ENCODE data around the gene EXOC7.

EXOC7 gene

DNA sequence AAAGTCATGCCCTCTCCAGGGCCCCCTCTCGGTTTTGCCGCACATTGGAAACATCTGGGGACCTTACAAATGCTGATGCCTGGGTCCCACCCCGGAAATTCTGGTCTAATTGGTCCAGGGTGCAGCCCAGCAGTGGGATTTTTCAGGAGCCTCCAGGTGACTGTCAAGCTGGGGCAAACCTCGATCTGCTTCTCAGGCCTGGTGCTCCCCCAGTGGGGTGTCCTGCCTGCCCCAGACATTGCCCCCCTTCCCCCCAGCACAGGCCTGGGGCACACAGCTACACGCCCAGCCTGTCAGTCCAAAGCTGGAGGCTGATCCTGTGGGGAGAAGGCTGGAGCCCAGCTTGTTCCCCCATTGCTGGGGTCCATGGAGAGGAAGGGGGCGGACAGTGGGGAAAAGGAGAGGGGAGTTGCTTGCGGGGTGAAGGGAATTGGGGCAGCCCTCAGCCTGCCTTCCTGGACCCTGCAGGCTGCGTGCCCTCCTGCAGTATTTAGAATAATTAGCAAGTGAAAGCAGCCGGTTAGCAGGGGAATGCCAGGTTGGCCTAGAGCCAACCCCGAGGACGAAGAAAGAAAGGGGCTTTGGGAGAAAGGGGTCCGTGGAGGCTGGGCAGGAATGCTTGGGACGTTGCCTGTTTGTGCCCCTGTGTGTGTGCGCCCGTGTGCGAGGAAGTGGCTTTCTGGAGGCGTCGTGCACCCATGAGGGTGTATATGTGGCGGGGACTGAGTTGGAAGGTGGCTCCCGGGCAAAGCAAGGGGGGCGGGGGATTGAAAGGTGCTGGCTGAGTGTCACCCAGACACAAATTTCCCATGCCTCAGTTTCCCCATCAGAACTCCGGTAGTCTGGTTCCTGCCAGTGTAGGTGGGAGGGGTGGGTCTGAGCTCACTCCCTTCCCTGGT lies 31.6 kb upstream of the EXOC7 start:
- Mint-ChIP-seq H3K4me1 (ENCODE audit: low read depth in 2 of 2) (peaks cover 5 to 14% of the 10 kb centered on the region in 2 donors), H3K36me3 (ENCODE audit: insufficient read depth) (peaks cover 7% of the 10 kb centered on the region), H3K9me3 (no peaks in the 10 kb centered on the region), H3K27ac (peak overlapping the region; percentile 39 to 66), H3K4me3 (peak overlapping the region; percentile 54 to 57), H3K27me3 (peaks cover 0 to 9% of the 10 kb centered on the region in 2 donors)
- no peak for DNase-seq
- ATAC-seq (replicated peaks) = peak; percentile 23

DNA sequence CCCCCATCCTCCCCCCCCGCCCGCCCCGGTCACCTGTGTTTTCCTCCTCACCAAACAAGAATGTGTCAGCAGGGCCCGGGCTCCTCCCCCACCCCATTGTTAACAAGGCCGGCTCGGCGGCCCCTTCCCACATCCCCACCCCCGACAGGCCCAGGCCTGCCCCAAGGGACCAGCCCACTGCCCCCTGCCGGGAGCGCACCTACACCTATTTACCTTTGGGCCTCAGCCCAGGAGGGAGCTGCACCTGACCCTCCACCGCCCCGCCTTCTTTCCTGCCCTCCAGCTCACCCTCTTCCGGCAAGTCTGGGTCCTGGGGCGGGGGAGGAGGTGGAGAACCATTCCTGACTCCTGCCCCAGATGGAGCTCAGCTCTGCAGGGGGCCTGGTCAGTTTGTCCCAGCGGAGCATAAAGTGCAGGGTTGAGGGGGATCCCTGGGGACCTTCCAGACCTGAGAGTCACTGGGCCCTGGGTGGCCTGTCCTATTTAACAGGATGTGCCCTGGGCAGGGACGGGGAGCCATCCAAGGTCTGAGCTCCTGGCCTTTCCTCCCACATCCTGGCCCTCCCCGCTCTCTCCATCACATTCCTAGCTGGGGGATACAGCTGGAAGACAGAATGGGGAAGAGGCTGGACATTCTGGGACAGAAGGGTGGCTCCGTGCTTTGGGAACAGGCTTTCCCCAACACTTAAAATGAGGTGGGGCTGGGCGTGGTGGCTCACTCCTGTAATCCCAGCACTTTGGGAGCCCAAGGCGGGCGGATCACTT lies 29.2 kb upstream of the EXOC7 start:
- DNase-seq = no peak
- no peaks in the 10 kb centered on the region for H3K9me3 Mint-ChIP-seq
- no peak overlapping the region for H3K27ac Mint-ChIP-seq
- H3K4me1 Mint-ChIP-seq (ENCODE audit: low read depth in 2 of 2) = peaks cover 5 to 15% of the 10 kb centered on the region in 2 donors
- no peak for ATAC-seq (replicated peaks)
- no peaks in the 10 kb centered on the region for H3K36me3 Mint-ChIP-seq (ENCODE audit: insufficient read depth)
- no peaks in the 10 kb centered on the region for H3K27me3 Mint-ChIP-seq
- H3K4me3 Mint-ChIP-seq = no peak overlapping the region

DNA sequence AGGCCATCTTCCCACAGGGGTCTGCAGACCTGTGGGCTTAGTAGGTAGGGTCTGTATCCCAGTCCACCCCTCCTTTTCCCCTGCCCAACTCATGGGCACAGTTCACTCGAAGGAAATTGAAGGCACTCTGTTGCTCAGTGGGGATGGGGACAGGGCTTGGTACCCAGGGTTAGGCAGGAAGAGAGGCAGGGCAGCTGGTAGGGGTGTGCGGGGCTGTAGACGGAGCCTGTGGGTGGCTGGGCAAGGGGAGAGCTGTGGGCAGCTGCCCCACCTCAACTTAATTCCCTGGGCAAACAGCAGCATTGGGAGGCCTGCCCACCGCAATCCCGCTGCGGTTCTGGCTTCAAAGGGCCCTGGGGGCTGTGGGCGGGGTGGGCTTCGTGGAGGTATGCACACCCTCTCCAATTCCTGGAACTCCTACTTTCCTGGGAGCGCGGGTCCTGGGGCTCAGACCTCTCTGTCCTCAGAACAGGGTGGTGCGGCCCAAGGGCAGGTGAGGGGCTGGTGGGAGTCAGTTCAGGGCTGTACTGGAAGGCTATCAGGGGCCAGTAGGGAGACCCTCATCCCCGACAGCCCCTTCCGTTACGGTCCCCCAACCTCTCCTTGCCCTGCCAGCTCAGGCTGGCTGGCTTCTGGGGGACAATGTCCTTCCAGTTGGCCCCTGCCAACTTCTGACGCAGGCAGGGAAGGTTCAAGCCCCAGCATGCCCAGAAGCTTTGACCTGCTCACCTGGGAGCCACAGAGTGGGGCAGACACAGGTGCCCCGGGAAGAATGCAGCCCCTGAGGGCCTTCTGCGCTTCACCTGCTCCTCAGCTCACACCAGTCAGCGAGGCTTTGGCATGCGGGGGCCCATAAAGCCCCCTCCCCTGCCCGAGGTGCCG lies 28.3 kb upstream of the EXOC7 start:
- Mint-ChIP-seq H3K27ac (peak overlapping the region in 1 of 2 donors; percentile 29), H3K4me3 (no peak overlapping the region), H3K27me3 (no peaks in the 10 kb centered on the region), H3K36me3 (ENCODE audit: insufficient read depth) (no peaks in the 10 kb centered on the region), H3K4me1 (ENCODE audit: low read depth in 2 of 2) (peaks cover 5 to 15% of the 10 kb centered on the region in 2 donors), H3K9me3 (no peaks in the 10 kb centered on the region)
- DNase-seq = no peak
- no peak for ATAC-seq (replicated peaks)

DNA sequence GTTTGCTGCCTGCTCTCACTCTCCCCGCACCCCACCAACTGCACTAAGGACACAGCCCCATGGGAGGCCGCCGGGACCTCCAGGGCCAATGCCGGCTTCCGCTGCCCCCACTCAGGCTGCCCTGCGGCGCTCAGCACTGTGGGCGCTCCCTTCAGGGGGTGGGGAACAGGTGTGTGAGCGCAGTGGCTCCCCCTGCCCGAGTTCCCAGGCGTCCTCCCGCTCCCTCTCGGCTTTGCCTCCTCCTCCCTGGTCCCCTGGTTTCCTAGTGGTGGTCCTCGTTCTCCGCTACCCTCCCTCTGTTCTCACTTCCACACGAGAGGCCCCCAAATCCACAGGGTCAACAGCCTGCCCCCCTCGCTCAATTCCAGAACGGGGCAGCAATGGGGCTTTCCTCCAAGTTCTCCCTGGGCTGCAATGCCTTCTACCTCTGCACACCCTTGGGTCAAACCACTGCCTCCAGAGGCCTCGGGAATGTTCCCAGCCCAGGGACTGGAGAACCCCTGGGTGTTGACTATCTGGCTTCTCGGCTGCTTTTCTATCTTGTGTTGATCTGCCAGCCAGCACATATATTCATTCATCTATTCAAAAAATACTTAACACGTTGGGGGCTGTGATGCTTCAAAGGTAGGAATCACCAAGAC lies 27.6 kb upstream of the EXOC7 start:
- H3K36me3 Mint-ChIP-seq (ENCODE audit: insufficient read depth) = no peaks in the 10 kb centered on the region
- no peaks in the 10 kb centered on the region for H3K27me3 Mint-ChIP-seq
- no peaks in the 10 kb centered on the region for H3K9me3 Mint-ChIP-seq
- H3K27ac Mint-ChIP-seq = peak overlapping the region in 1 of 2 donors; percentile 29
- DNase-seq (no peak), ATAC-seq (replicated peaks) (no peak)
- H3K4me3 Mint-ChIP-seq = no peak overlapping the region
- peaks cover 5 to 15% of the 10 kb centered on the region in 2 donors for H3K4me1 Mint-ChIP-seq (ENCODE audit: low read depth in 2 of 2)

DNA sequence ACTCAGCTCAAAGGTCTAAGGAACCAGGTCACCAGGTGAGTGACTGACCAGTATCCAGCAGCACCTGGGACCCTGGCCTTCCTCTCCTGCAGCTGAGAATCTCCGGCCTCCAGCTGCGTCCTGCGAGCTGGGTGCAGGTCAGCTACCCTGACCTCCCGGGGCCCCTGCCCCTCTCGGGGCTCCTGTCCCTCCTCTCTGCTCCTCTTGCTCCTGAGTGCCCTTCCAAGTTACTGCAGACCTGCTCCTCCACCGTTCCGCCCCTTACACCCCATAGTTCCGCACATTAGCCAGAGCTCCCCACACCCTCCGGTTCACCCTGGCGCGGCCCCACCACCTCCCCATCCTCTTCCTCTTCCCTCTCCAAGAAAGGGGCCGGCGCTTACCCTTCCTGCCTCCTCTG lies 26.9 kb upstream of the EXOC7 start:
- Mint-ChIP-seq H3K4me3 (no peak overlapping the region), H3K27ac (no peak overlapping the region), H3K27me3 (no peaks in the 10 kb centered on the region), H3K4me1 (ENCODE audit: low read depth in 2 of 2) (peaks cover 5 to 15% of the 10 kb centered on the region in 2 donors), H3K36me3 (ENCODE audit: insufficient read depth) (no peaks in the 10 kb centered on the region), H3K9me3 (no peaks in the 10 kb centered on the region)
- DNase-seq (no peak), ATAC-seq (replicated peaks) (no peak)

DNA sequence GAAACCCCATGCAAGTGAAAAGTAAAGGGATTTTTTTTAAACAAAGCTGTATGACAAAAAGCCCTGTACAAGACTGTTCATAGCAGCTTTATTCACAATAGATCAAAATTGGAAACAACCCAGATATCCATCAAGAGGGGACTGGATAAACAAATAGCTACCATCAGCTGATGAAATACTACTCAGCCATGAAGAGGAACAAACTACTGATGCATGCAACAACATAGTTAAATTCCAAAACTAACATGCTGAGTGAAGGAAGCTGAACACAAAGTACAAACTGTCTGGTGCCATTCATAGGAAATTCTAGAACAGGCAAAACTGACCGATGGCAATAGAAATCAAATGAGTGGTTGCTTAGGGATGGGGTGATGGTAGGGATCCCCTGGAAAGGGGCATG lies 22.3 kb upstream of the EXOC7 start:
- peaks cover 4% of the 10 kb centered on the region for H3K36me3 Mint-ChIP-seq (ENCODE audit: insufficient read depth)
- no peak overlapping the region for H3K4me3 Mint-ChIP-seq
- peaks cover 0 to 6% of the 10 kb centered on the region in 2 donors for H3K4me1 Mint-ChIP-seq (ENCODE audit: low read depth in 2 of 2)
- H3K27me3 Mint-ChIP-seq = no peaks in the 10 kb centered on the region
- no peak for DNase-seq
- ATAC-seq (replicated peaks) = no peak
- peak overlapping the region in 1 of 2 donors; percentile 30 for H3K27ac Mint-ChIP-seq
- H3K9me3 Mint-ChIP-seq = no peaks in the 10 kb centered on the region

DNA sequence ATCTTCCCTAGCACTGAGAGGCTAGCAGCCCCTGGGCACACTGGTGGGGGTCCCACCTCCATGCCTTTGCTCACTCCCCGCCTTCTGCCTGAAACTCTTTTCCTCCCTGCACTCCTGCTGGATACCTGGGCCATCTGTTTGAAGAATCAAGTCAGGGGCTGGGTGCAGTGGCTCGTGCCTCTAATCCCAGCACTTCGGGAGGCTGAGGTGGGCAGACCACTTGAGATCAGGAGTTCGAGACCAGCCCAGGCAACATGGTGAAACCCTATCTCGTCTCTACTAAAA lies 21.7 kb upstream of the EXOC7 start:
- Mint-ChIP-seq H3K4me3 (no peak overlapping the region), H3K9me3 (no peaks in the 10 kb centered on the region), H3K27ac (no peak overlapping the region), H3K27me3 (no peaks in the 10 kb centered on the region), H3K4me1 (ENCODE audit: low read depth in 2 of 2) (peaks cover 0 to 6% of the 10 kb centered on the region in 2 donors), H3K36me3 (ENCODE audit: insufficient read depth) (peaks cover 4% of the 10 kb centered on the region)
- no peak for DNase-seq
- ATAC-seq (replicated peaks) = no peak

DNA sequence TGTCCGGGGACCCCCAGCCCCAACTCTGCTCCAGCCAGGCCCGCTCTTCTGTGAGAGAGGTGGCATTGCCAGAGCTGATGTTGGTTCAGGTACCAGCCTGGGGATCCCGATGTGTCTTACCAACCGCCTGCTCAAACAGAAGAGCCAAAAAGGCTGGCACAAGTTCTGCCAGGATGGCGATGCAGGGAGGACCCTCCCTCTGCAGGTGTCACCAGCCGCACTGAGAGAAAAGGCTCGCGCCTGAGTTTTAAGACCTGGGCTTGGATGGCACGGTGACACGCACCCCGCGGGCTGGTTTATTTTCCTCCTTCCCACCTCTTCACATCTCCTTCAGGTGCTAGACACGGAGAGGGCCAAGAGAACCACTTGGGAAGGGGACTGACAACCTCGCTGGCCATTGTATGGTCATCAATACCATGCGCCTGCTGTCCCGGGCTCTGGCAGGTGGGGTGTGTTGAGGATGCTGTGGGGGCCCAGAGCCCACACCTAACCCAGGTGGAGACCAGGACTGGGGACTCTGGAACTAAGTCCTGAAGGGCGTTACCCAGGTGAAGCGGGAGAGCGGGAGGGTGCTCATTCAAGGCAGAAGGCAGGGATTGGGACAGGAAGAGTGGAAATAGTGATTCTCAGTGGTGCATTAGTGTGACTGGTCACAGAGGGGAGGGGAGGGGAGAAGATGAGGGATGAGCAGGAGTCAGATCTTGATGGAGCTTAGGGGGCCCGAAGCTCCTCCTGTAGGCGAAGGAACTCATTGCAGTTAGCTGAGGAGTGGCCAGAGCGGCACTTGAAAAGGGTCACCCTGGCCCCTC lies 21.2 kb upstream of the EXOC7 start:
- H3K4me3 Mint-ChIP-seq = no peak overlapping the region
- no peaks in the 10 kb centered on the region for H3K27me3 Mint-ChIP-seq
- peaks cover 0 to 4% of the 10 kb centered on the region in 2 donors for H3K4me1 Mint-ChIP-seq (ENCODE audit: low read depth in 2 of 2)
- H3K9me3 Mint-ChIP-seq = no peaks in the 10 kb centered on the region
- peaks cover 4% of the 10 kb centered on the region for H3K36me3 Mint-ChIP-seq (ENCODE audit: insufficient read depth)
- H3K27ac Mint-ChIP-seq = no peak overlapping the region
- ATAC-seq (replicated peaks) (no peak), DNase-seq (no peak)

DNA sequence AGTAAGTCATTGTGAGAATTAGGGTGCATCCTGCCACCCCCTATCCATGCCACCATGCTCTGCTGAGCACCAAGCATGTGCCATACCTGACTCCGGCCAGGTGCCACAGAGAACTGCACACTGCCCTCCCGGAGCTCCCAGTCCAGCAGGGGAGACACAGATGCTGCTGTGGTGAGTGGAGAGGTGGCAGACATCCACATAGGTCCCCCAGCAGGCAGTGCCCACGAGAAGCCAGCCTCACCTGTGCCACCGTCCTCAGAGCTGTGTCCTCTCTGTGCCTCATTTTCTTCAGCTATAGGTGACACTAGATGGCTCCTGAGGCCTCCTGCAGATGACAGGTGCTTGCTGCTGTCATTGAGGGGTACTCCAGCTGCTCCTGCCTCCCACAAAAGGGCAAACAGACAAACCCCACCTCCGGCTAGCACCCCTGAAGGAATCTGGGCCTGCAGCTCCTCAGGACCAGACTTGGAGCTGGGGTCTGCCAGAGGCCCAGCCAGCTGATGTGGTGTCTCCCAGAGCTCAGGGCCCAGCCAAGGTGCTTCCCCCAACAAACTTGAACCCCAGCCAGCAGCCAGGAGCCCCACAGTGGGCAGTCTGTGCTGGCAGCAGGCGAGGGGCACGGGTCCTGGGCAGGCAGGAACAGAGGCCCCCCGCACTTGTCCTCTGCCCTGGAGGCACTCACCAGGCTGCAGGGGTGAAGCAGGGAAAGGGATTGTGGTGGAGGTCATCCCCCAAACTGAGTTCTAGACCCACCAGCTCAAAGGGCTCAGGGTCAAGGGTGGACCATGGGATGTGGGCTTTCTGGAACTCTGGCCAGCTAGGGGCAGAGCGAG lies 20.4 kb upstream of the EXOC7 start:
- Mint-ChIP-seq H3K27me3 (no peaks in the 10 kb centered on the region), H3K4me3 (peak overlapping the region in 1 of 2 donors; percentile 53), H3K4me1 (ENCODE audit: low read depth in 2 of 2) (peaks cover 0 to 4% of the 10 kb centered on the region in 2 donors), H3K27ac (peak overlapping the region; percentile 46 to 65), H3K9me3 (no peaks in the 10 kb centered on the region), H3K36me3 (ENCODE audit: insufficient read depth) (peaks cover 4% of the 10 kb centered on the region)
- DNase-seq = no peak
- ATAC-seq (replicated peaks) = no peak

DNA sequence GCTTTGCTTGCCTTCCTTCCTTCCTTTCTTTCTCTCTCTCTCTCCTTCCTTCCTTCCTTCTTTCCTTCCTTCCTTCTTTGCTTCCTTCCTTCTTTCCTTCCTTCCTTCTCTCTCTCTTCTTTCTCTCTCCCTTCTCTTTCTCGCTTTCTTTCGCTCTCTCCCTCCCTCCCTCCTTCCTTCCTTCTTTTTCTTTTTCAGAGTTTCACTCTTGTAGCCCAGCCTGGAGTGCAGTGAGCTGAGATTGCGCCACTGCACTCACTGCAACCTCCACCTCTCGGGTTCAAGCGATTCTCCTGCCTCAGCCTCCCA lies 19.6 kb upstream of the EXOC7 start:
- H3K4me3 Mint-ChIP-seq = peak overlapping the region in 1 of 2 donors; percentile 53
- H3K36me3 Mint-ChIP-seq (ENCODE audit: insufficient read depth) = peaks cover 4% of the 10 kb centered on the region
- no peak for ATAC-seq (replicated peaks)
- DNase-seq = no peak
- peaks cover 0 to 3% of the 10 kb centered on the region in 2 donors for H3K4me1 Mint-ChIP-seq (ENCODE audit: low read depth in 2 of 2)
- peak overlapping the region; percentile 46 to 65 for H3K27ac Mint-ChIP-seq
- no peaks in the 10 kb centered on the region for H3K9me3 Mint-ChIP-seq
- no peaks in the 10 kb centered on the region for H3K27me3 Mint-ChIP-seq

DNA sequence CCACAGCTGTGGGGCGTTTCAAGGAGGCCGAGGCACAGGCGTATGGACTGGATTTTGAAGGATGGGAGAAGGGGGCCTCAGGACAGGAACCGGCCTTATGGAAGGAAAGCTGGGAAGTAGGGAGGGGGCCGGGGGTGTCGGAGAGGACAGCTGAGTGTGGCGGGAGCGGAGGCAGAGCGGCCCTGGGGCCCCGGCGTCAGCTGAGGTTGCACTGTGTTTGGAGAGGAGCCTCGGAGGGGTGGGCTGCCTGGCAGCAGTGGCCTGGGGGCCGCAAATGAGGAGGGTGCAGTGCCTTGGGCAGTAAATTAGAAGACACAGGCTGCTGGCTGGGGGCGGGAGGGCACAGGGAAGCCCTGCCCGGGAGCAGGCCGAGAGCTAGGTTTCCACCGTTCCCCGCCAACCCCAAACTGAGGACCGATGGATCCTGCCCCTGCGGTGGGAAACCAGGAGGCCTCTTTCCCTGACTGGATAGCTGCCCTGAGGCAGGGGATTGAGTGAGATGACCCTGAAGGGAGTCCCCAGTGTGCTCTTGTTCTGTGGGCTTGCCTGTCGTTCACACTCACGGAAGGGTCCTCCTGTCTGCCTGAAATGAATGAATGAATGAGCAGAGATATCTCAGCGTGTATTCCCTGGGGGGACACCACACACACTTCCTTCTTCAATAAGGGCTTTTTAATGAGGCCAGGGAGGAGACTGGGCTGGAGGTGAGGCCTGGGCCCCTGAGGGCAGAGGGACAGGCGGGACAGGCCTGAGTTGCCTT lies 19.0 kb upstream of the EXOC7 start:
- H3K4me3 Mint-ChIP-seq = peak overlapping the region; percentile 49 to 53
- ATAC-seq (replicated peaks) (no peak), DNase-seq (no peak)
- peaks cover 4% of the 10 kb centered on the region for H3K36me3 Mint-ChIP-seq (ENCODE audit: insufficient read depth)
- peaks cover 0 to 3% of the 10 kb centered on the region in 2 donors for H3K4me1 Mint-ChIP-seq (ENCODE audit: low read depth in 2 of 2)
- H3K27ac Mint-ChIP-seq = peak overlapping the region; percentile 46 to 65
- H3K27me3 Mint-ChIP-seq = no peaks in the 10 kb centered on the region
- no peaks in the 10 kb centered on the region for H3K9me3 Mint-ChIP-seq

Data from effector memory CD8-positive, alpha-beta T cell (primary cell).